ENCODE measurements around the gene KLHDC4.
"Not testable (repeated sequence)": the region's sequence is repeated elsewhere in the genome, so short reads cannot be mapped to it uniquely, and the experiment has no call there.

Gene KLHDC4

DNA sequence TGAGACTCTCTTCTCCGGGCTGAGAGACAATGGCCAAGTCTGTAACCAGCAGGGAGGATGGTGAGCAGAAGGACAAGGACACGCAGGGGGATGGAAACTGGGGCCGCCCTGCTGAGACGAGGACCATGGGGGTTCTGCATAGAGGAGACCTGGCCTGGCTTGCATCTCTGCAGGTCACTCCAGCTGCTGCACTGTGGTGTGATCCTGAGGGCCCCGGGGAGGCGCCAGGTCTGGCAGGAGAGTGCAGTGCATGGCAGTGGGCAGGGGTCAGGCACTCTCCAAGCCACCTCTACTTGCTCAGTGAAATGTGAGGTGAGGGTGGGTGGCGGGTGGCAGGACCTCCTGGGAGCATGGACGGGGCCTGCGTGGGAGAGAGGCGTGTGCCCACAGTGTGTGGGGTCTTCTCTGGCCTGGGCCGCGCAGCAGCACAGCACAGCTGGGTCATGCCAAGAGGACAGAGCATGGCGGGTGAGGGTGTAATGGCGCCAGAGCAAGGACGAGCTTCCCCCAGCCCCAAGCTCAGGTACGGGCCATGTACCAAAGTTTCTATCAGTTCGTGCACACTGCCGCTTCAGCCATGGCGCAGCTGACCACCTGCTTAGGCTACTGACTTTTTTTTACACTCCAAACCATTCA is 43.1 kb downstream of the KLHDC4 start:
- FAIRE-seq = no peak
- no peak for DNase-seq (ENCODE audit: insufficient read length, low spot score)

- FAIRE-seq (no peak), DNase-seq (ENCODE audit: insufficient read length, low spot score) (no peak)
Observed at GRCh38 chr16:87721622-87722585, 43.9 kb downstream of the KLHDC4 start.

- FAIRE-seq (no peak), DNase-seq (ENCODE audit: insufficient read length, low spot score) (no peak)
Observed at GRCh38 chr16:87720446-87720845, 45.3 kb downstream of the KLHDC4 start.

DNA sequence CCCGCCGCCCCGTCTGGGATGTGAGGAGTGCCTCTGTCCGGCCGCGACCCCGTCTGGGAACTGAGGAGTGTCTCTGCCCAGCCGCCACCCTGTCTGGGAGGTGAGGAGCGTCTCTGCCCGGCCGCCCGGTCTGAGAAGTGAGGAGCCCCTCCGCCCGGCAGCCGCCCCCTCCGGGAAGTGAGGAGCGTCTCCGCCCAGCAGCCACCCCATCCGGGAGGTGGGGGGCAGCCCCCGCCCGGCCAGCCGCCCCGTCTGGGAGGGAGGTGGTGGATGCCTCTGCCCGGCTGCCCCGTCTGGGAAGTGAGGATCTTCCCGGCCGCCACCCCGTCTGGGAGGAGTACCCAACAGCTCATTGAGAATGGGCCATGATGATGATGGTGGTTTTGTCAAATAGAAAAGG is 47.0 kb downstream of the KLHDC4 start:
- not testable (repeated sequence) for DNase-seq (ENCODE audit: insufficient read length, low spot score); FAIRE-seq

DNA sequence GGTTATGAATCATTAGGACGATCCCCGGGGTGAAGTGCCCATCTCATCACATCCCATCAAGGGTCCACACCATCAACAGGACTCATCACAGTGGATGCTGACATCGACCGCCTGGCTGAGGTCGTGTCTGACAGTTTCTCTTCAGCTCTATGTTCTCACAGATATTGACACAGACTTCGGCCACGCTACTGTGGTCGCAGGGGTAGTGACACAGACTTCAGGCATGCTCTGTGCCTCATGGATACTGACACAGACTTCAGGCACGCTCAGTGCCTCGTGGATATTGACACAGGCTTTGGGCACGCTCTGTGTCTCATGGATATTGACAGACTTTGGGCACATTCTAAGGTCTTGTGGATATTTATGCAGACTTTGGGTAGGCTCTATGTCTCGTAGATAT is 50.1 kb downstream of the KLHDC4 start:
- DNase-seq (ENCODE audit: insufficient read length, low spot score) (no peak), FAIRE-seq (no peak)

GRCh38 chr16:87715231-87715630 is 50.6 kb downstream of the KLHDC4 start:
- FAIRE-seq (no peak), DNase-seq (ENCODE audit: insufficient read length, low spot score) (no peak)

DNA sequence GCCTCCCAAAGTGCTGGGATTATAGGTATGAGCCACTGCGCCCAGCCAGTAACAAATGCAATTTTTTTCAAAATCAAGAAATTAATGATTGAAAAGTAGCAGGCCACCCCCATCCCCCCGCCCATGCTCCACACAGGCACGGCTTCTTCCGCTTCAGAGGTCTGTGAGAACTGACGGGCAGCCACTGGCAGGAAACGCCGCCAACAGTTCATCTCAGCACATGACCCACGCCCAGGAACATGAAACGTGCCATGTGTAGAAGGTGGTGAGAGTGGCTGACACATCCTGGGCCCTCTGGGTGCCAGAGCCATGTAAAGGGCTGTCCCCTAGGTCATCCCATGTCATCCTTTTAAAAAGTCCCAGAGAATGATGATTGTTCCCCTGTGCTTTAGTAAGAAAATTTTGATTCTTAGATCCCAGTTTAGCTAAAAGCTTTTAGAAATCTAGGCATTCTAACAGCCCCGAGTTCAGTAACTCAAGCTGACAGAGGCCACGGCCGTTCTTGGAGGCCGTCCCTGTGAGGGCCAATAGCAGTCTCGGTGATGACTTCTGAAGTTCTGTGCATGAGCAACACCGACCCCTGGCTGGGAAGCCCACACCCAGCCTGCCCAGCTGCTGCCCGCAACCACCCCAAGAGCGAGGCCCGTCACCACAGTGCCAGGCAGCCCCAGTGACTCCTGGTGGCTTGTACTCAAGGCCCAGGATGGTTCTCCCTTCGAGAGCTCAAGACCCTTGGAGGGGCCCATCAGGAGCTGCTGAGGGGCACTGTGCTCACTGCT is 52.1 kb downstream of the KLHDC4 start:
- DNase-seq (ENCODE audit: insufficient read length, low spot score) = no peak
- FAIRE-seq = no peak

DNA sequence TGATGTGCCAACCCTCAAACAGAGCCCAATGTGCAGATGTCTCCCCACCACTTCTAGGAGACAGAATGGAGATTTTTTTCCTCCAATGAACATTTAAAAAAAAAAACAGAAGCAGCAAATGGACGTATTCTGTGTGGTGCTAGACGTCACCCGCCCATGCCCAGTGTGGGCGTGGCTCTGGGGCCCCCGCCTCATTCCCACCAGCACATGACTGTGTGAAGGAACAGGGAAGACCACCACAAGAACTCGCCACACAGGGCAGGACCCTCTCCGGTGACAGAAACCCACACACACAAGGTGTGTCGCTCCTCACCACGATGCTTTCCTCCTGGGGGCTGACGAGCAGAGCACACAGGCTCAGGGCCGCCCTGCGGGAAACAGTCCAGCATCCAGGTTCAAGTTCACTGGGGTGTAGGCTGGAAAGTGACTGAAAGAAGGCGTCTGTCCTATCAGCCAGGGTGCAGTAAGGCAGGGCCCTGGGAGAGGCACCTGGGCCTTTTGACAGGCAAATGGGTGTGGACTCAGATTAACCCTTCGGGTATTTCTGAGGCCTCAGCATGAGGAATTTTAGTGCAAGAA is 53.5 kb downstream of the KLHDC4 start:
- DNase-seq (ENCODE audit: insufficient read length, low spot score) (no peak), FAIRE-seq (no peak)

- FAIRE-seq (no peak), DNase-seq (ENCODE audit: insufficient read length, low spot score) (no peak)
Observed at GRCh38 chr16:87710887-87711286, 54.9 kb downstream of the KLHDC4 start.

DNA sequence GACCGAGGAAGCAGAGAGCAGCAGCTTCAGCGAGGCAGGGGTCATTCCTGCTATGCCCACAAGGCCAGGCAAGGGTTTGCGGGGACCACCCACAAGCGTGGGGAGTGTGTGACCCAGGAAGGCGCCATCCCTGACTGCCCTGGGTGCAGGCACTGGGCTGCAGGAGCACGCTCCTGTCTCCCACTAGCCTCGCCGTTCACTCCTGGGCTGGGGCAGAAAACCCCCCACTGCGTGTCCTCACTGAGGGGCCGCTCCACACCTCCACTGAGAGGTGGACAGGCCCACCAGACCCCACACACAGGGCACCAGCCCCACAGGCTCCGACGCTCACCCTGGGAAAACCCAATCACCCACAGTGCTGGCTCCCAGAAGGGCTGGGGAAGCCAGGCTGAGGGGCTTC is 56.1 kb downstream of the KLHDC4 start:
- DNase-seq (ENCODE audit: insufficient read length, low spot score) (no peak), FAIRE-seq (no peak)

DNA sequence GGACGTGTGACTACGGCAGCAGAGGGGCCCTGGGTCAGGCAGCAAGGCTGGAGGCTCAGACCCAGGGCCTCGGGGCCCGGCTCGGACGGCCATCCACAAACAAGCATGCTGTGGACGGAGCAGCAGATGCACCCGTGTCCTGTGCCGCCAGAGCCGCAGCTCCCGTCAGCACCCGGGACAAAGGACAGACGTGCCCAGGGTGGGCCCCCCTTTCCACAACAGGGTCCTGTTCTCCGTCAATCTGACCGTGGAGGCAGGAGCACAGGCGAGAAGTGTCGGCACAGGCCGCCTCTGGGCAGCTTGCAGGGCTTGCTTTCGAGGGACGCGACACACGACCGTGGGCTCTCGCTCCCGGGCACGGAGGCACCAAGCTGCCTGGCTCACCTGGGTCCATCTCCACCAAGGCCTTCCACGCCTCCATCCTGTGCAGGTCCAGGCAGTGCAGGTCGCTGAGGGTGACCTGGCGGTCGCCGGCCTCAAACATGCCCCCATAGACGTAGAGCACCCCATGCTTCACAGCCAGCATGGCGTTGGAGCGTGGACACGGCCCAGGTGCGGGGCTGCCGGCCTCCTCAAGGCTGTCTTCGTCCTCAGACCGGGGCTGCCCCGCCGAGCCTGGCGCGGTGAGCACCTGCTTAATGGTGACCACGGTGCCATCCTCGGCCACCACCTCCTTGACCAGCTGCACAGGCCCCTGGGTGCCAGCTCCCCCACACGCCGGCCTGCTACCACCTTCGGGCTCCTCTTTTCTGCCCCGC is 56.7 kb downstream of the KLHDC4 start:
- FAIRE-seq (no peak), DNase-seq (ENCODE audit: insufficient read length, low spot score) (no peak)

GRCh38 chr16:87707714-87708580 is 57.8 kb downstream of the KLHDC4 start:
- DNase-seq (ENCODE audit: insufficient read length, low spot score) (no peak), FAIRE-seq (no peak)

GRCh38 chr16:87707097-87707496 is 58.7 kb downstream of the KLHDC4 start:
- DNase-seq (ENCODE audit: insufficient read length, low spot score) = no peak
- FAIRE-seq = no peak

- DNase-seq (ENCODE audit: insufficient read length, low spot score) (no peak), FAIRE-seq (no peak)
Observed at GRCh38 chr16:87706278-87707000, 59.3 kb downstream of the KLHDC4 start.

DNA sequence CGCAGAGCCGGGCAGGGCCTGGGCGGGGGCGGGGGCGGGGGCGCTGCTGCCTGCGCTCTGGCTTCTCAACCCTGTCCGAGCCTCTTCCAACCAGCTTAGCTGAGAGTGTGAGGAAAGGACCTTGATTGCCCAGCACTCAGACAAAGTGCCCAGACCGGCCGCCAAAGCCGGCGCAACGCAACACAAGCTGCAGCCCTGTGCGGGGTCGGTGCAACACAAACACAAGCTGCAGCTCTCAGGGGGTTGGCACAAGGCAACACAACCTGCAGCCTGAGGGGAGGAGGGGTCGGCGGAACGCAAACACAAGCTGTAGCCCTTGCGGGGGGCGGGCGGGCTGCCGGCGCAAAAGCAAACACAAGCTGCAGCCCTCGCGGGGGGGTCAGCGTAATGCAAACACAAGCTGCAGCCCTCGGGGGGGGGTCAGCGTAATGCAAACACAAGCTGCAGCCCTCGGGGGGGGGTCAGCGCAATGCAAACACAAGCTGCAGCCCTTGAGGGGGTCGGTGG is 60.0 kb downstream of the KLHDC4 start:
- FAIRE-seq (no peak), DNase-seq (ENCODE audit: insufficient read length, low spot score) (no peak)

DNA sequence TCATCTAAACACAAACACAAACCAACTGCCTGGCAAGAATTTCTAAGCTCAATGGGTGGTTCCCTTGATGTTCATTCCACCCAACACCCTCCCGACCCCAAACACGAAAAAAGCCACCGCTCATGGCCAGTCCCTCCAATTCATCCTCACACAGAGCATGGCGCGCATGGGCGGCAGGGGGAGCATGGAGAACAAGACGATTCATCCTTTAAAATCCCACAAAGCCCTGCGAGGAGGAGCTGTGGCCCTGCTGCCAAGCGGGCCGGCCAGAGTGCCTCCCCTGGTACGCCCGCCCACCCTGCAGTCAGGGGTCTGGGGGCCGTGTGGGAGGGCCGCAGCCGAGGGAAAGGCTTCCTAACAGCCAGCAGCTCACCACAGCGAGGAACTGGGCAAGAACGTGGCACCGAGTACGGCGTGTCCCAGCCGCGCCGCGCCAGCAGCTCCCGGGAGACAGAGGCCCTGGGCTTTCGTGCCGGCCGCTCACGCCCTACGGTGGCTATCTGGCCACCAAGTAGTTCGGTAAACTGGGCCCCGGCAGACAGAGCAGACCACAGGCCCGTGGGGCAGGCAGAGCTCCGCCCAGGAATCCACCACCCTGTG is 60.9 kb downstream of the KLHDC4 start:
- DNase-seq (ENCODE audit: insufficient read length, low spot score) (no peak), FAIRE-seq (no peak)

GRCh38 chr16:87703835-87704375 is 61.9 kb downstream of the KLHDC4 start:
- DNase-seq (ENCODE audit: insufficient read length, low spot score) = no peak
- FAIRE-seq = no peak

DNA sequence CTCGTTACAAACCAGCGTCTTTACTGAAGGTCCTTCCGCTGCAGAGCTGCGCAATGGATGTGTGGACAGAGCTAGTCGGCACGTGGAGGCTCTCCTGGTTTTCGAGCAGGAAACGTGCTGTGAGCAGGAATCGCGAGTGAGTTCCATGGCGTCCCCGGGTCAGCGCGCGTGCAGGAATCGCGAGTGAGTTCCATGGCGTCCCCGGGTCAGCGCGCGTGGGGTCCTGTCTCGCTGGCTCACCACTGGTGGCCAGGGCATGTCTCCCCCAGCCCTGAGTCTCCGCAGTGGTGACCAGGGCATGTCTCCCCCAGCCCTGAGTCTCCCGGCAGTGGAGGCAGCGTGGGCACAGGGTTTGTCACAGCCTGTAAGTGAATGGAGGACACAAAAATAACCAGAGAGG is 62.7 kb downstream of the KLHDC4 start:
- FAIRE-seq = no peak

More for the DNA sequence above, 62.7 kb downstream of the KLHDC4 start:
- no peak for DNase-seq (ENCODE audit: insufficient read length, low spot score)

Measured in GM19239 (cell line).